Mammary epithelial cell (primary cell): ENCODE data around the gene INSL3.

Experiments used
- EZH2 ChIP-seq: IDR thresholded peaks from 2 replicates; pipeline ENCODE4 v1.6.1; 2012; ENCODE audit warnings: low read length, inconsistent platforms, borderline replicate concordance
- TF ChIP-seq, protein P1 (sequence below), 2 donors: IDR thresholded peaks in 1 of 2; conservative IDR thresholded peaks in 1 of 2; 2 replicates each; pipeline ENCODE4 v1.5.1; 2011 to 2012; ENCODE audit warnings: inconsistent platforms in 2 of 2, low read length in 2 of 2, mild to moderate bottlenecking in 2 of 2, control low read depth in 1 of 2, low read depth in 1 of 2; ENCODE audit not compliant: insufficient read depth in 1 of 2; ENCODE audit errors: extremely low read depth in 1 of 2

GRCh38 chr19:17841810-17842662 is 20.7 kb upstream of the INSL3 start:
- TF ChIP-seq, protein P1, sequence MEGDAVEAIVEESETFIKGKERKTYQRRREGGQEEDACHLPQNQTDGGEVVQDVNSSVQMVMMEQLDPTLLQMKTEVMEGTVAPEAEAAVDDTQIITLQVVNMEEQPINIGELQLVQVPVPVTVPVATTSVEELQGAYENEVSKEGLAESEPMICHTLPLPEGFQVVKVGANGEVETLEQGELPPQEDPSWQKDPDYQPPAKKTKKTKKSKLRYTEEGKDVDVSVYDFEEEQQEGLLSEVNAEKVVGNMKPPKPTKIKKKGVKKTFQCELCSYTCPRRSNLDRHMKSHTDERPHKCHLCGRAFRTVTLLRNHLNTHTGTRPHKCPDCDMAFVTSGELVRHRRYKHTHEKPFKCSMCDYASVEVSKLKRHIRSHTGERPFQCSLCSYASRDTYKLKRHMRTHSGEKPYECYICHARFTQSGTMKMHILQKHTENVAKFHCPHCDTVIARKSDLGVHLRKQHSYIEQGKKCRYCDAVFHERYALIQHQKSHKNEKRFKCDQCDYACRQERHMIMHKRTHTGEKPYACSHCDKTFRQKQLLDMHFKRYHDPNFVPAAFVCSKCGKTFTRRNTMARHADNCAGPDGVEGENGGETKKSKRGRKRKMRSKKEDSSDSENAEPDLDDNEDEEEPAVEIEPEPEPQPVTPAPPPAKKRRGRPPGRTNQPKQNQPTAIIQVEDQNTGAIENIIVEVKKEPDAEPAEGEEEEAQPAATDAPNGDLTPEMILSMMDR (conservative IDR thresholded peaks at IDR 0.05 in 1 of 2, IDR thresholded peaks at IDR 0.05 in 1 of 2; ENCODE audit: extremely low read depth in 1 of 2, insufficient read depth in 1 of 2, low read depth in 1 of 2, low read length in 2 of 2): no peak
- no peak for TF ChIP-seq EZH2
